Stimulated activated CD8-positive, alpha-beta memory T cell treated with anti-CD3 and anti-CD28 coated beads, Interleukin-4, amount 100 ng/mL, for 48 hours (primary cell): ENCODE measurements around the gene BCKDK.

Source experiments
- DNase-seq: peaks from one replicate; pipeline ENCODE4 v3.0.0-alpha.2; 2020

Gene BCKDK

DNA sequence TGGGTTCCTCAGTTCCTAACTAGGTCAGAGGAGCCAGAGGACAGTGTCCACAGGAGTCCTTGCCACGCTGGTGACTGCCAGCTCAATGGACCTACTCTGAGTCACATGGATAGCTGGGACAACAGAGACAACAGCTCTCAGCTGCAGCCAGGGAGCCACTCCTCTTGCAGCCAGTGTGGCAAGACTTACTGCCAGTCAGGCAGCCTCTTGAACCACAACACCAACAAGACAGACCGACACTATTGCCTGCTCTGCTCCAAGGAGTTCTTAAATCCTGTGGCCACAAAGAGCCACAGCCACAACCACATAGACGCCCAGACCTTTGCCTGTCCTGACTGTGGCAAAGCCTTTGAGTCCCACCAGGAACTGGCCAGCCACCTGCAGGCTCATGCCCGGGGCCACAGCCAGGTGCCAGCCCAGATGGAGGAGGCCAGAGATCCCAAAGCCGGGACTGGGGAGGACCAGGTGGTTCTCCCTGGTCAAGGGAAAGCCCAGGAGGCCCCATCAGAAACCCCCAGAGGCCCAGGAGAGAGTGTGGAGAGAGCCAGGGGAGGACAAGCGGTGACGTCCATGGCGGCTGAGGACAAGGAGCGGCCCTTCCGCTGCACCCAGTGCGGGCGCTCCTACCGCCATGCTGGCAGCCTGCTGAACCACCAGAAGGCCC is 27.3 kb upstream of the BCKDK start:
- DNase-seq = no peak

DNA sequence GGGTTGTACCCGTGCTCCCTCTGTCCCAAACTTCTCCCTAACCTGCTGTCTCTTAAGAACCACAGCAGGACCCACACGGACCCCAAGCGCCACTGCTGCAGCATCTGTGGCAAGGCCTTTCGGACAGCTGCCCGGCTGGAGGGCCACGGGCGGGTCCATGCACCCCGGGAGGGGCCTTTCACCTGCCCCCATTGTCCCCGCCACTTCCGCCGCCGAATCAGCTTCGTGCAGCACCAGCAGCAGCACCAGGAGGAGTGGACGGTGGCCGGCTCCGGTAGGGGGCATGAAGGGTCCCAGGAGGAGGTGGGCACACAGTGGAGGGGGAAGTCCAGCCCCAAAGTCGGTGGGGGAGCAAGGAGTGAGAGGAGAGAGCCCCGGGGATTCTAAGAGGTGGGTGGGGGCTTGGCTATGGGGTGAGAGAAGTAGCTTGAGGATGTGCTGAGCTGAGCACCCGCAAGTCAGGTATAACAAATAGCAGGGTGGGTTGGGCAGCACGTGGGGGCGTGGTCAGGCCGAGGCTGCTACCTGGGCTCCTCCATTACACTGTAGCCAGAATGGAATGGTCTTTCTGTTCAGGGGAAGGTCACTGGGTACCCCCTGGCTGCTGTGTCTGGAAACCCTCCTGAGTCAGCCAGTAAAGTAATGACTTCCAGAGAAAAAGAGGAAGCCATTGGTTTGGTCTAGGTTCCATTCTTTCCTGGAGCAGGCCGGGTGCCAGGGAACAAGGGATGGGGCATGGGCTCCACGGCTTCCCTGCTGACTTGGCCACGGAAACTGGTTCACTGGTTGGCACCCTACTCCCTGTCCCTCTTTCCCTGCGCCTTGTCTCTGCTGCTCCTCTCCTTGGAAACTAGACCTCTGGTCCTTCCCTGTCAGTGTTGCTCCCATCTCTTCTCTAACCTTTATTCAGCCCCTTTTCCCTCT is 26.5 kb upstream of the BCKDK start:
- no peak for DNase-seq

DNA sequence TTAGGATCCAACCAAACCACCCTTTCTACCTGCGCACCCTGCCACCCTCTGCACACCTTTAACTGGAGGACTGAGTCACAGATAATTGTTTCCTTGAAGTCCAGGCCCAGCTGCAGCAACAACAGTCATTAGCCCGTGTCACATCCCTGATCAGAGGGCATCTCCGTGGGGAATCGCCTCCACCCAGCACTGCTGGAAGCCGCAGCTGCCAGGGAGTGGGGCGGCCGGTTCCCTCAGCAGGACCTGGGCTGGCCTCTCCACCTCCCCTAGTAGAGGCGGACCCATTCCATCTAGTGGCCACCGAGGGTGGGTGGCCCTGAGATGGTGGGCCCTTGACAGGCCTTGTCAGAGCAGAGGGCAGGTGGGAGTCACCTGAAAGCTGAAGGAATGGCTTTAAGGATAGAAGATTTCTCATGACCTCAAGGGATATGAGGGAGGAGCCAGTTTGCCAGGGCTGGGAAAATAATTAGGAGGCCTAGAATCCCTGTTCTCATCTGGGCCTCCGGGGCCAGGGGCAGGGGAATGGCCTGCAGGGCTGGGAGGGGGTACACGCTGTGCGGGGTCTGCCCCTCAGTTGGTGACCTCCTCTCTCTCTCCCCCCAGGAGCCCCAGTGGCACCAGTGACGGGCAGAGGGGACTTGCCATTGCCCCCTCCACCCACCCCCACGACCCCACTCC is 25.7 kb upstream of the BCKDK start:
- DNase-seq = no peak

DNA sequence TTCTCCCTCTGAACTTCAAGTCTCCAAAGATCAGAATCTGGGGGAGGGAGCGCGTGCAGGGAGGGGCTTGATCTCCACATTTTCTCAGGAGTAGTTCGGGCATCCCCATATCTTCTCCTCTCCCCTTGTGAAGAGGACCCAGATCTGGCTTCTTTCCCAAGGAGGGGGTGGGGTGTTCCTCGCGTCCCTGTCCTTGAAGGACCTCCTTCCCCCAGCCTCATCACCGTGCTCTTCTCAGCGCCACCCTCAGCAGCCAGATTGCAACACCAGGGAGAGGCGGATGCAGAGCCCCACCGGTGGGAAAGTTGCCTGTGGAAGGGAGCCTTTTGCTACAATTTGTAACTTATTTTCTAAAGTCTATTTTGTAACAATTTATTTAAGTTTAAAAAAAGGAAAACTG is 25.1 kb upstream of the BCKDK start:
- no peak for DNase-seq

DNA sequence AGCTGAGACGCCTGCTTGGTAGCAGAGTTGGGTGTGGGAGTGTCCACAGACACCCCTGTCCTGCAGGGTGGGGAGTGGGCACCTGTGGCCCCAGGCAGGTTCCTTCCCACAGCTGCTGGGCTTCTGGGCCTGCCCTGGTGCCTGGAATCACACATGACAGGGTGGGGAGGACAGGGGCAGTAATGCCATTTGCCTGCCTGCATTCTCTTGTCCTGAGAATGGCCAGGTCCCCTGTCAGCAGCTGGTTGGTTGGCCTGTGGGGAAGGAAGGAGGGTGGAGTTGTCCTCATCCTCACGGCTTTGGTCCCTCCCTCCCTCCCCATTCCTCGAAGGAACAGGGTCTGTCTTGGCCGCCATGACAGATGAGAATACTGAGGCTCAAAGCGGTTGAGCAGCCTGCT is 24.6 kb upstream of the BCKDK start:
- no peak for DNase-seq

DNA sequence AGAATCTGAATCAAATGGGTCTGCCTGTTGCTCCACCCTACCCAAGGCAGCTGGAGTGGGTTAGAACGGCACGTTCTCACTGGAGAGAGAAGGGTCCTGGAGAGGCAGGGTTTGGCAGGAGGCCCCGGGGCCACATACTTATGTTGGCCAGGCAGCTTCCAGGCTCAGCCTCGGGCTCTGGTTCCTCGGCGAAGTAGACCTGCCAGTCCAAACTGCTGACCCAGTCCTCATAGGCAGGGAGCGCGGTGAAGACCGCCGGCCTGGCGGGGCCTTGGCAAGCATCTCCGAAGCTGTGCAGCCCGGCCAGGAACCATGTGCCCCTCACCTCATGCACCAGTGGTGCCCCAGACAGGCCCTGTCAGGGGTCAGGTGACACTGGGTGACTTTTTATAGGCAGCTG is 24.2 kb upstream of the BCKDK start:
- no peak for DNase-seq

DNA sequence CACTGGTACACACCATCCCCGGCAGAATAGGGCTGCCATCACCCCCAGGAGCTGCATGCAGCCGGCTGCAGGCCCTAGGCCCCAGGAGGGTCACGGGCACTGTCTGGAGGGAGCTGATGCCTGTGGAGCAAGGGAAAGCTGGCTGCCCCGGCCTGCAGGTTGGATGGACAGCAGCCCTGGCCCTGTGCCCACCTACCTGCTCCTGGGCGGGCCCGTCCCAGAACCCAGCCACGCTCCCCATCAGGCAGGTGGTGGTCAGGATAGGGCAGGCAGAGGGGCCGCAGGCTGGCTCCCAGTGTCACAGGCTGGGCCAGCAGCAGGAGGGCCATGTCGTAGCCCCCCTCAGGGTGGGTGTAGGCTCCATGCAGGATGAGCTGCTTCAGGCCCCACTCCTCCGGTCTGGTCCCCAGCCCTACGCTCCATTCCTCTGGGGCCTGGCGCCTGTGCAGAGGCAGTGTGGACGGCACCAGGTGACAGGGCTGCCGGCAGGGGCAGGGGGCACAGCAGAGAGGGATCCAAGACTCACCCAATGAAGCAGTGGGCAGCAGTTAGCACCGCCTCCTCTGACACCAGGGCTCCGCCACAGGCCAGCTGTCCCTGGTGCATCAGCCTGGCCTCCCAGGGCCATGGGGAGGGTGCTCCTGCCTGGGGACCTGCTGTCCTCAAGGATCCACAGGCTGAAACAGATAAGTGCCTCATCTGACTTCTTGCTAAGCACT is 23.4 kb upstream of the BCKDK start:
- no peak for DNase-seq

DNA sequence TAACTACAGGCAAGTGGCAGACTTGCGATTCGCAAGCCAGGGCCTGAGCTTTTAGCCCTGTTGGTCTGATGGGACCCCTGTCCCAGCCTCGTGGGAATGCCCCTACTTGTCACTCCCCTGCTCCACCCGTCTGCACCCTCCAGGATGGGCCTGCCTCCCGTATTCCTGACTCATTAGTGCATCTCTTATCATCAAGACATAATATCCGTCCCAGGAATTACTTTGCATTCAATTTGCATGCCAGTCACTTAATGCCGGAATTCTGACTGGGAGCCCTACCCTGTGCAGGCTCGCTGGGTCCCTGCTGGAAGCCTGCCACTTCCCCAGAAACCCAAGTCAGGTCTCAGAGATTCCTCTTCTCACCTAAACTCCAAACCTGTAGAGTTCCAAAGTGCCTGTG is 22.8 kb upstream of the BCKDK start:
- no peak for DNase-seq

DNA sequence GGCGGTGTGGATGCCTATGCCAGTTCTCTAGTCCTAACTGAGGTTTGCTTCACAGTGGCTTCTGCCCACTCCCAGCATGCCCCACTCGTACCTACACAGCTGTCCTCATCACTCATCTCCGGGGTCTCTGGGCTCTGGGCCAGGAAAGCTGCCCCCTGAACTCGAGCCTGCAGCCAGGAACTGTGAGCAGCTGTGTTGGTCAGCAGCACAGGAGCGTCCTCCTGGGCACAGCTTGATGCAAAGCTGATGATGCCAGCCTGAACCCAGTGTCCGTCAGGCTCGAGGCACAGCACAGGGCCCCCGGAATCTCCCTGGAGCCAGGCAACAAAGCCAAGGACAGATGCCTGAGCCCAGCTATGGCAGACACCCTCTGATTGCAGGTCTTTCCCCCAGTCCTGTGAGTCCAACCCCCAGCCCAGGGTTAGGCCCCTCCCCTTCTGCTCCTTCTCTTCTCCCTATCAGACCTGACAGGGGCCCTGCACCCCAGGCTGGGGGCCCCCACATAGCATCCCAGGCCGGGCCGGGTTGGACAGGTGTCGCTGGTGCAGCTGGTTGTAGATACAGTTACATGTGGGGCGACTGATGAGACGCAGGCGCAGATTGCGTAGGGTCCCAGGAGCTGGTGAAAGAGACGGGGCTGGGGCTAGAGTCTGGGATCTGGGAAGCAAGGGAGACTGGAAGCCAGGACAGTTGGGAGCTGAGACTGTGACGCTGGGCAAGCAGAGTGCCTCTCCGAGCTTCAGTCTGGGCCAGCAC is 22.1 kb upstream of the BCKDK start:
- DNase-seq = no peak

DNA sequence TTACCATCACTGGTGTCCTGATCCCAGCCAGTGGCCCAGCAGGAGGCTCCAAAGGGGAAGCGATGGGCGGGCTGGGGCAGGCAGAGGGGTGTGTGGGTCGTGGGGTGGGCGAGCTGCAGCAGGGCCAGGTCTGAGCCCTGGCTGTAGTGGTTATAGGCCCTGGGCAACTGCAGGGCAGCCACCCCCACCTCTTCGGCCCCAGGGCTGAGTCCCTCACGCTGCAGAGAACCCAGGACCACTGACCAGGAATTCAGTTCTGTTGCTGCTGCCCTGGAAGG is 21.6 kb upstream of the BCKDK start:
- DNase-seq = no peak

DNA sequence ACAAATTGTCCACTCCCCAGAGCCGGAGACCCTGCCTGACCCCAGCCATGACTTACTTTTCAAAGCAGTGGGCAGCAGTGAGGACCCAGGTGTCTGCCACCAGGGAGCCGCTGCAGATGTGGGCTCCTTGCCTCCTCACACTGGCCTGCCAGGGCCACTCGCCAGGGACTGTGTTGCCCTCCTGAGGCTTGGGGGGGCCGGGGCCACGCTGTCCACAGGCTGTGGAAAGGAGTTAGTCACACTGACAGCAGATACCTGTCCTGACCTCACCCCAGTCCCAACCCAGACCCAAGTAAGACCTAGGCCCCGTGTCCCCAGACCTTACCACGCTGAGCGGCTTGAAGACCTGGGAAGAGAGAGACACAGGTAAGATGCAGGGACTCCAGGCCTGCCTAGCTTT is 20.7 kb upstream of the BCKDK start:
- no peak for DNase-seq

DNA sequence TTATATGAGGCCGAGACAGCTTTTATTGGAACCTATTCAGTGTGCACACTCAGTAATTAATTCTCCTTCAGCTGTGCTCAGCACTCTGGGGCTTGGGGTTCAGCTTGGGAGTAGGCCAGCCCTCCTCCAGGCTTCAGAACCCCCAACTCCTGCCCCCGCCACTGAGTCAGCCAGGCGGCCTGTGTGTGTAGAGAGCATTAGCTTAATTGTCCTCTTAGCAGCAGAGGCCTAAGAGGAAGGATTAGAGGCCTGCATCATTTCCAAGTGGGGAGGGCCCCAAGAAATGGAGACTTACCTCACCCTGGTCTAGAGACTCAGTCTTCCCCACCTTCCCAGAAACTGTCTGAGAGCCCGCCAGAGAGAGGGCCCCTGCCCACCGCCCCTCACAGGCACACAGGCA is 20.2 kb upstream of the BCKDK start:
- DNase-seq = no peak

DNA sequence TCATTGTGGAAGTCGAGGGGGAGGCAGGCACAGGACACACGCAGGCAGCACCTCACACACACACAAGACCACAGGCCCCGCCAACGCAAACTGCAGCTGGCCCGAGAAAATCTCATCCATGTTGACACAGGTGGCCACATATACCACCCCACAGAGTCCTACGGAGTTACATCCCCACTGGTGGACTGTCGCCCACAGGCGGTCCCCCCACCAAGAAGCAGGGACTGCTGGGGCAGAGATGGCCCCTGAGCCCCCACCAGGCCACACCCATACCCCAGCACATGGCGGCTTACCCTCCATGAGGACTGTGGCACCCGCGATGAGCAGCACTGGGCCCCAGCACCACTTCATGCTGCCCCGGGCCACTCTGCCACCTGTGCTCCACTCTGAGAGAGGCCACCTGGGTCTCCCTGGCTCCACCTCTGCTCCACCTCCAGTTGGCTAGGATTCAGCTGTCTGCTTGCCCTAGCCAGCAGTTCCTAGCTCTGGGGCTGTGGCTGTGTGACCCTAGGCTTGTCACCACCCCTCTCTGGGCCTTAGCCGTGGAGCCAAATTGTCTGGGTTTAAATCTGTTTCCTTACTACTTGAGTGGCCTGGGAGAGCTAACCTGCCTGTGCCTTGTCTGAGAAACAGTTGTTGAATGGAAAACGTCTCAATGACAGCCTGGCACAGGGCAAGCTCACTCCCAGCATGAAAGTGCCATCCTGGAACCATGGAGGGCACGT is 19.6 kb upstream of the BCKDK start, which contains the start of gene PRSS53:
Gene PRSS53, minus strand, starts transcription at position 485 of the 725 bp plus-strand sequence. Its CDS starts 134 bp downstream, at position 351.
- no peak for DNase-seq

DNA sequence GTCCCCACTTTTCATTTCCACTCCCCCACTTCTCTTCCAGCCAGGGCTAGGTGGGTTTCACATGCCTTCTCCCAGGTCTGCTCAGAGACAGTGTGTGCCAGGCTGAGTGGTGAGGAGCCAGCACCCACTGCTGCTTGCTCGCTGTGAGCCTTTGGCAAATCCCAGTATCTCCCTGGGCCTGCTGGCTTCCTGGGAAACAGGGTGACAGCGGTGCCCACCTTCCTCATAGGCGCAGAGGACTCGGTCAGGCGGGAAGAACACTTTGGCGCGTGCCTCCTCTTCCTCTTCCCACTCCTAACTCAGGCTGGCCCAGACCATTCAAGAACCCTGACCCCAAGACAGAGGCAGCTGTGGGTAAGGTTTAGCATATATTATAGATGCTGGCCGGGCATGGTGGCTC is 19.0 kb upstream of the BCKDK start:
- DNase-seq = no peak

DNA sequence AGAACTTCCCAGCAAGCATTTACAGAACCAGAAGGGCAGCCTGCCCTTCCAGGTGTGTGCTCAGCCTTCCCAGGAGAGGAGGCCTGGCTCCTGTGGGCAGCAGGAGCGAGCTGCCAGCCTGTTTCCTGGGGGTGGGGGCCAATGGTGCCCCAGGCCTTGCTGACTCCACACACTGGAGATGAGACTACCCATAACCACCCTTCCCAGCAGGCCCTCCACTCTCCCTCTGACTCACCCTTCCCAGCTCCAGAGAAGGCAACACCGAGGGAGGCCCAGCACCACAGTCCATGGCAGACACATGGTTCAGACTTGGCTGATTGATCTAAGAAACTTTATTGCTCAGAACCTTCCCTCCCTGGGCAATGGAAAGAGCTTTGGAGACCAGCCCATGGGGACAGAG is 17.6 kb upstream of the BCKDK start:
- DNase-seq = no peak

DNA sequence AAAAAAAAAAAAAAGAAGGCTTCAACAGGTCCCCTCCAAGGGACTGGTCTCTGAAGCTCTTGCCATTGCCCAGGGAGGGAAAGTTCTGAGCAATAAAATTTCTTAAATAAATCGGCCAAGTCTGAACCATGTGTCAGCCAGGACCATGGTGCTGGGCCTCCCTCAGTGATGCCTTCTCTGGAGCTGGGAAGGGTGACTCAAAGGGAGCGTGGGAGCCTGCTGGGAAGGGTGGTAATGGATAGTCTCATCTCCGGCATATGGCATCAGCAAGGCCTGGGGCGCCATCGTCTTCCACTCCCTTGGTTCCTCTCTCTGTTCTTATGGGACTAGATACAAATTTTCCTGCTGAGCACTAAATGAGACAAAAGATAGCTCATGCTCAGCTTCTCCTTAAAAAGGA is 15.9 kb upstream of the BCKDK start:
- no peak for DNase-seq

DNA sequence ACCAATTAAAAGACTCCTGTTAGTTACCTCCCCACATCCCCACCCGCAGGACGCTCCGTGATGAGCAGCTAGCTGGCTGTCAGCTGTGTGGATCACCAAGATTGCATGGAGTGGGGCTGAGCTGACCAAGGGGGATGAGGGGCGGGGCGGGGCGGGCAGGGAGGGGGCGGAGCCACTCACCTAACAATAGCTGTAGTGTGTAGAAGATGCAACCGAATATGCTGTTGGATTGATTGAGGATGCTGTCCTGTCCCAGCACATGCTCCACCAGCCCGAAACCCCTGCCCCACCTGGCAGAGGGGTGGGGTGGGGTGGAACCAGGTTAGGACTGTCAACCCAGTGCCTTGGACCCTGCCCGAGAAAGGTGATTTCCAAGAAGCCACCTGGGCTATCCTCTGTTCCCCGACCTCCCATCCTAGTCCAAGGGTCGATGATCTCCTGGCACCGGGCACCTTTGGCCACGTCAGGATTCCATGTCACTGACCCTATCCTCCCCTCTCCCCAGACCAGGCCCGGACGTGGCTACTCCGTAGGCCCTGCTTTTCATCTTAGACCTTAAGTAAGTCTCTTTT is 15.0 kb upstream of the BCKDK start:
- DNase-seq = no peak

DNA sequence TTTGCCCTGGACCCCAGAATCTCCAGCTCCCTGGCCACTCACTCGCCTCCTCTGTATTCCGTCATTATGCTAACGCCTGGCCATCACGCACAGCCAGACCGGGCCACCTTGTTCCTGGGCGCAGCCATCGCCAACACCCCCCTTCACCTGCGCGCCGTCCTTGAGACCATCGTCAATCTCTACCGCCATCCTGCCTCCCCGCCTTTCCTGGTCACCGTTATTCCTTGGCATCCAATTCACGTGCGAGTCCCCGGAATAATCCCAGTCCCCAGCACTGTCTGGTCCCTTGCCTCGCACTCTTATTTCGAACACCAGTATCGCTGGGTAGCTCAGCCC is 14.1 kb upstream of the BCKDK start:
- peak; percentile 41 for DNase-seq

DNA sequence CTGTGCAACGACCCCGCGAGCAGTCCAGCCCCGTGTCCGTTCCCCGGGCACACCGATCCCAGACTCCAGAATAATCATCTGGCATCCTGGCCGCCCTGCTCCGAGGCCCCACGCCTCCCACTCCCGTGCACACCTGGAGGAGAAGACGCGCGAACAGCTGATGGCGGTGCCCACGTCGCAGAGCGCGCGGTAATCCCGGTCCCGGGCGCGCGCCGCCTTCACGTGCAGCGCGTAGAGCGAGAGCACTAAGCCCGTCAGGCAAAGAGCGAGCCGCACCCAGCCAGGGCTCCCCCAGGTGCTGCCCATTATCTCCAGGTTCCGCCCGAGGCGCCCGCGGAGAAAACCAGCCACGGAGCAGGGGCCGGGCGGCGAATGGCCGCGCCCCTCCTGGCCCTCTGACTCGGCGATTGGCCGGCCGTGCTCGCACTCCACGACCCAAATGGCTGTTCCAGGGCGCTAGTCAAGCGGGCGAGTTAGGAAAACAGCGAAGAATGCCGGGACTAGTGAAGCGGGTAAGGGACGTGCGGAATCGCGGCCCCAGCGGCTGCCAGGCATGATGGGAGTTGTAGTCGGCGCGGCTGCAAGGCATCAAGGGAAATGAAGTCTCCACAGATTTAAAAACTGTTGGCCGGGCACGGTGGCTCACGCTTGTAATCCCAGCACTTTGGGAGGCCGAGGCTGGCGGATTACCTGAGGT is 13.6 kb upstream of the BCKDK start, which contains the start of gene VKORC1:
Gene VKORC1, minus strand, starts transcription at position 374 of the 697 bp plus-strand sequence. Its CDS starts 68 bp downstream, at position 306.
- DNase-seq = peak; percentile 92

DNA sequence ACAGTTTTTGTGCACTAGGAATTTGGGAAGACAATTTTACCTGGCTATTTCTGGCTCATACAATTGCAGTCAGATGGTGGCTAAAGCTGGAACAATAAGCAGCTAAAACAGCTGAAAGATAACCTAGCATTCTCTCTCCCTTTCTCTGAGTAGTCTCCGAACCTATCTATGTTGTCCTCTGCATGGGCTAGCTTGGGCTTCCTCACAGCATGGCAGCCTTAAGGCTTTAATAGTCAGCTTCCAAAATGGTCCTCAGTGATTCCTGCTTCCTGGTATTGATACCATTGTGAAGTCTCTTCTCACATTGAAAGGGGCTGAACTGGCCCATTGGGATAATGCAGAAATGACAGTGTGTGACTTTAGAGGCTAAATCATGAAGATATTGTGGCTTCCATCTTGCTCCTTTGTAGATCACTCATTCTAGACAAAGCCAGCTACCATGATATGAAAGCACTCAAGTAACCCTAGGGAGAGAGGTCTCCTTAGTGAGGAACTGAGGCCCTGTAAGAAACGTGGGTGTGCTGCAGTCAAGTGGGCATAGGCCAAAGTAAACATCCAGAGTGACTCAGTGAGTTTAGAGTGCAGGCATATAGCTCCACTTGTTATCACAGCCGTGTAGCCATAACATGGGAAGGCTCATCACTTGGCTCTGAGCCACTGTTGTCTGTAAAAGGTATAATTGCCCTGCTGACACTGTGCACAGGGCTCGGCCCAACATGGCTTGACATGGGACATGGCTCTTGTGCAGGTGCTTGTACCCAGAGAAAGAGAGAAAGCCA is 8.1 kb upstream of the BCKDK start:
- DNase-seq = no peak
